T-helper 1 cell treated with Interleukin-12 subunit alpha and Interleukin-12 subunit beta and Interleukin-4 antibody, amounts not matched to agents 30 ng/mL and 1 ng/mL, for 36 hours (primary cell): ENCODE results near the gene EIPR1. TPM values are rescaled to one million over a fixed set of nuclear protein-coding genes. Genes with fewer than 3 reads are reported as not detected.

Source experiments
- intact Hi-C: fragments of 100-400 bp; cut with micrococcal nuclease; formaldehyde crosslinking; loops from one replicate; pipeline ENCODE4 v1.15.1; 2024
- total RNA-seq: library from RNA; stranded (reverse); gene quantifications from 2 replicates; pipeline ENCODE4 v1.2.3, GENCODE V29; 2022

EIPR1 gene
- total RNA-seq, 1 donor from 2014 or later = 50.1 TPM

DNA sequence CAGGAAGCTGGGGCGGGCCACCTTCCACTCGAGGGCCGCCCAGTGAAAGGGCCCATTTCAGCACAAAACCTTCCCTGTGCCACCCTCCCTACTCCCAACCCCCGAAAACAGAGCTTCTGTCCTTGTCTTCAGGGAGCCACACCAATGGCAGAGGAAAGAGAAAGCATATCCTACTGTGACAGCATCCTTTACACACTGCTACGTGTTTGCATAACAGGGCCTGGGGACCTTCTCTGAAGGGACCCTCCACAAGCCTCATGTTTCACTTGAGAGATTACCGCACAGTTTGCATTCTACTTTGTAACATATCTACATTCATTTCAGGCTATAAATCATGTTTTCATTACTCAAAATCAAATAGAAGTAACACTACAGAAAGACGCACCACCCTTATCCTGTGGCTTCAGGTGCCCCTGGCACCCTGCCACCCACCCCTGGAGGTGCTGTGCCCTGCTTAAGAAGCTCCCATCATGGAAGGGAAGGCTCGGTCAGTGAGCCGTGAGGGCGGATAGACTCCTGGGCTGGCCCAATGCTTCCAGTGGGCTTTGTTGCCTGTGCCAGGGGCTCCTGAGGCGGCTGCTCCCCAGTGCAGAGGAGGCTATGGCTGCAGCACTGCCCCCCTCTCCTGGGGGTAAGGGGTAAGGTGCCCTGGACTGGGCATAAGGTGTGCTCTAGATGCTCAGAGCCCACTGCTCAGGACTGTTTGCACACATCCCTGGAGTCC, 52.0 kb downstream of the EIPR1 start:
- intact Hi-C loops = no loop called here

DNA sequence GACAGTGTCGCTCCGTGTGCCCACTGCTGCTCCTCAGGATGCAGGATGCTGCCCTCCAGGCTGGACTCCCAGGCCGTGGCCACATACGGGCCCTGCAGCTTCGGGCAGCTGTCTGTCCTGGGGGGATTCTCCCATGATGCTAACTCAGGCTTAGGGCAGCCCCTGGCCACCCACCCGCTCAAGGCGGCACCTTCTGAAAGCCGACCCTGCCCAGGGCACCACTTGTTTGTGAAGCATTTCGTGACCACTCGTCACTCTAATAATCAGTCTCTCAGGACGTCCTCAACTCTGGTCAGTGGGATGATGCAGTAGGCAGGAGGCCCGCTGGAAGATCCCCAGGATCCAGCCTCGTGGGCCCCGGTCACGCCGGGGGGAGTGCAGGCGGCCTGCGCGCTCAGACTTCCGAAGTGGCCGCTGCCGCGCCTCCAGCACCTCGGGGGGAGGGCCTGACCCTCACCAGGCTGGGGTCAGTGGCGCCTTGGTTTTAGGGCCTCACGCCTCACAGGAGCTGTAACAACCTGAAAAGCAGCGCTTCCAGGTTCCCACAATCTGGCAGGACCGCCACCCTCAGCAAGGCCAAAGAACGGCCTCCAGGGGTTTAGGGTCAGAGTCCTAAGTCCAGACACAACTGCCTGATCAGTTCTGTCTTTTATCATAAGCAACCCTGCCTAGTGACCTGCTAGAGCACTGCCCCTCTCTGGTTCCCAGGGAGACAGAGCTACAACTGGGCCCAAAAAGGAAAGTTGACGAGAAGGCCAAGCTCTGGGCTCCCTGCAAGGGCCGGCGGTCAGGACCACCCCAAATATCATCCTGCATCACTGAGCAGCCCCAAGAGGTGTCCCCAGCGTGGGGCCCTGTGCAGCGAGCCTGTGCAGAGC, 53.0 kb downstream of the EIPR1 start:
- intact Hi-C loops = no loop called here

DNA sequence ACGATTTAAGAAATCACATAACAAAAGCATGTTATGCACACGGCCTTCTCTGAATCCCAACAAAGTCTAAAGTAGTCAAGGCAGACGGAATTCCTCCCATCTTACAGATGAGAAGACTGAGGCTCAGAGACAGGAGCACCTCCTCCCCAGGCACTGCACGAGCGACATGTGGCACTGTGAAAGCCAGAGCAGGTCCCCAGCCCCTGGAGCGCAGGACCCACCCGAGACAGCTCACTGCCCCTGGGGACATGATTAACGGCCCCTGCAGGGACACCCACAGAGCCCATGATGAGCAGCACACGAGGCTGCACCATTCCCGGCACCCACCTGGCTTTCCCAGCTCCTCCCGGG, 53.6 kb downstream of the EIPR1 start:
- intact Hi-C loops = no loop called here

DNA sequence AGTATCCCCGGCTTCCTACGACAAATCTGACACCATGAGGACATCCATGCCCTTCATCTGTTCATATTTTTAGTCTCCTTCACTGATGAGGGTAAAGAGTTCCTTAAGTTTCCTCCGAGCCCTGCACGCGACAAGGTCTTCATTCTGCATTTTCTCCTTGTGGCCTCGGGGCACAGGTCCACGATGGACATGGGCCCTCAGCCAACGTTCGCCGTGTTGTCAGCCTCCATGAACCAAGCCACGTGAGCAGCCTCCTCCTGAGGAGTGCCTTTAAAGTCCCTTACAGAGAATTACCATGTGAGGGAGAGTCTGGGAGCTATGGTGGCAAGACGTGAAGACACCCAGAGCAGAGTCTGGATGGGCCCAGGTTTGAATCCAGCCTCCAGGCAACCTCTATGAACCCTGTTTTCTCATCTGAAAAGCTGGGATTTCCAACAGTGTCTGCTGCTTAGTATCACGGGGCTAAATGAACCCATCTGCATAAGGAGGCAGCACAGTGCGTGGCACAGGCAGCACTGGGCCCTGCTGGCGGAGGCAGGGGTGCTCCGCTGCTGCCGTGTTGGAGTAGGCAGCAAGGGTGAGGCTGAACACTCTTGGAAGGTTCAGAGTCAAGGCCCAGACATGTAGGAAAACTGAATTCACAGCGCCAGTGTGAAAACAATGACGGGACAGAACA, 54.1 kb downstream of the EIPR1 start:
- intact Hi-C loops = no loop called here

DNA sequence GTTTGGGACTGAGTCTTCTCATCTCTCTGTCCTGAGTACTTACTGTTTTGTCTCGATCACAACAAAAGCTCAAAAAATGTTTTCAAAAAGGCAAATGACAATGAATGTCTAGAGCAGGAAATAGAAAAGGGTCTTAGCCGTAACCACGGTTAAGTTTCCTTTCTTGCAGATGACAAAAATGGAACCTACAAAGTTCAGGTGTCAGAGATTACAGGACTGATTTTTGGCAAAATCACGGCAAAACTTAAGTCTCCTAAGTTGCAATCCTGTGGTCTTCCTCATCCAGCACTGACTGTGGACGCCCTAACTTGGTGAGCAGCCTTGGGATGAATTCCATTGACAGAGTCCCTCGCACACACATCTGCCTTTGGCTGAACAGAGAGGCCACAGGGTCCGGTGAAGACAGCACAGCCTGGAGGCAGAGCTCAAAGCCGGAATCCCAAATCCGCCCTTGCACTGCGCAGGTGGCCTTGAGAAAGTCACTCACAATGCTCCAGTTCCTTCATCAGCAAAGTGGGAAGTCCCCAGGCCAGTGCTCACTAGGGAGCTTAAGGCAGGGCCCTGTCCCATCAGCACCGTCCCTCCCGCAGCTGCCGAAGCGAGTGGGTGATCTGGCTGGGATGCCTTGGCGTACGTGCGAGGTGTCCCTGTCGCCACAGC, 55.2 kb downstream of the EIPR1 start:
- intact Hi-C loops = no loop called here

DNA sequence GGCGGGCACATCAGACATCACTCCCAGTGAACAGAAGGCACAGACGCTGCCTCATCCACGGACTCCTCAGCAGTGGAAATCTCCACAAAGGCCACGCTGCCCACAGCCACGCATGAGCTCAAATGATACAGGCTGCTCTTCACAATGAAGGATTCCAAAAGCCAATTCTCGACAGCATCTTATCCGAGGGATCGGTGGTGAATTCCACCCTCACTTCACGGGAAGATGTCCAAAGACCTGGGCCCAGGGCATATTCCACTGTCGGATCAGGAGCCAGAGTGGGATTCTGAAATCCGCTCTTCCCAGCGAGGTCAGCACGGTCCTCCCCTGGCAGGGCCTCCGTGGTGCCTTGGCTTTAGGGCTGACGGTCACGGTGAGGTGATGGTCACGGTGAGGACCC, 55.8 kb downstream of the EIPR1 start:
- intact Hi-C loops = no loop called here

DNA sequence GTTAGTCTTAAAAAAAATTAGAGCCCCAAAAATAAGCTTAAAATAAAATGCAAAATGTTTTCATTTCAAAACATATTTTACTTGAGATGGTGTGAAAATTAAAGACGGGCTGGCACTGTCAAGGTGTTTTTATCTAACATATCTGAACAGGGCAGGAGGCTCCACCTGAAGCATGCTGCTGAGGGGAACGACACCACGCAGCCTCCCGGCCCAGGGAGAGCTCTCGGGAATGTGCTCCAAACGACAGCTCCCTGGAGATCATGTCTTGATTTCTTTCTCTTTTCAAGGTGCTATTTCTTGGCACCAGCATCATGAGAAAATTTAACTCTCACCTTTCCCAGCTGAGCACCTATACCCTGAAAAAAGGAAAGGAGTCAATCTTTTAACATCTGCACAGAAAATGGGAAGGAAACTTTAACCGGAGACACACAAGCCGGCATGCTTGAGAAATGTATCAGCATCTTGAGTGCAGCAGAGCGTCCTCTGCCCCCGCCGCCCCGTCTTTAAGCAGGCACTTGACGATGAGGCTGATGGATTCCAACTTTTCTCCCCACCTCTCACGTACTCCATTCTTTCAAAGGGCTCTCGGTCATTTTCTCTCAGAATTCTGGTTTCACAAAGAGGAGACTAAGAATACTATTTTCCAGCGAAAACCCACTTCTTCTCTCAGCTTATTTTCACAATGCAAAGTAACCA, 56.6 kb downstream of the EIPR1 start:
- intact Hi-C loops = no loop called here

DNA sequence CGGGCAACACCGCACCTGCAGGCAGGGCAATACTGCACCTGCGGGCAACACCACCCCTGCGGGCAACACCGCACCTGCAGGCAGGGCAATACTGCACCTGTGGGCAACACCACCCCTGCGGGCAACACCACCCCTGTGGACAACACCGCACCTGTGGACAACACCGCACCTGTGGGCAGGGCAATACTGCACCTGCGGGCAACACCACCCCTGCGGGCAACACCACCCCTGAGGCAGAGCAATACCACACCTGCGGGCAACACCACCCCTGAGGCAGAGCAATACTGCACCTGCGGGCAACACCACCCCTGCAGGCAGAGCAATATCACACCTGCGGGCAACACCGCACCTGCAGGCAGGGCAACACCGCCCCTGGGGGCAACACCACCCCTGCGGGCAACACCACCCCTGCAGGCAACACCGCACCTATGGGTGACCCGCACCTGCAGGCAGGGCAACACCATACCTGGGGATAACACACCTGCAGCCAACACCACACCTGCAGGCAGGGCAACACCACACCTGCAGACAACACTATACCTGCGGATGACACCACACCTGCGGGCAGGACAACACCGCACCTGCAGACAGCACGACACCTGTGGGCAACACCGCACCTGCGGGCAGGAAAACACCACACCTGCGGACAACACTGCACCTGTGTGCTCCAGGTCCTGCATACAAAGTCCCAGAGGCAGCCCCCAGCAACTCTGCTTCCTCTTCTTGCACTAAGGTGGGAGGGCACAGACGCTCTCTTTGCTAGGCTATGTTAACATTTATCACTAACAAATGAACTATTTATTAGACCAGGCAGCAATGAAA, 57.7 kb downstream of the EIPR1 start:
- intact Hi-C loops = no loop called here

DNA sequence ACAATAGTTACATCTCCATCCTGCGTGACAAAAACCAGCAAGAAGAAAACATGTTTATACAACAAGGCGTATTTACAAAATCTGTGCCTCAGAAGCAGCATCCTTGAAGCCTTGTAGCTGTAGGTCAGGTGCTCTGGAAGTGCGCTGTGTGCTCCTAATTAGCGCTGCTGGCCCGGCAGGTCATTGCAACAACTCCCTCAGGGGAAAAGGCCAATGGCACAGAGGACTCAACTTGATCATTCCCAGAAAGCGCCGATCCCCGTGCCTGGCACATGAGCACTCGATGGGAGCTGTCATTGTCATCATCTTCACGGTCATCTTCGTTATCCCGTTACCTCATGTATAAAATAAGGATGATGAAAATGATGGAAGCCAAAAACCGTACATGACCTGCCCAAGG, 58.5 kb downstream of the EIPR1 start:
- intact Hi-C loops = no loop called here

DNA sequence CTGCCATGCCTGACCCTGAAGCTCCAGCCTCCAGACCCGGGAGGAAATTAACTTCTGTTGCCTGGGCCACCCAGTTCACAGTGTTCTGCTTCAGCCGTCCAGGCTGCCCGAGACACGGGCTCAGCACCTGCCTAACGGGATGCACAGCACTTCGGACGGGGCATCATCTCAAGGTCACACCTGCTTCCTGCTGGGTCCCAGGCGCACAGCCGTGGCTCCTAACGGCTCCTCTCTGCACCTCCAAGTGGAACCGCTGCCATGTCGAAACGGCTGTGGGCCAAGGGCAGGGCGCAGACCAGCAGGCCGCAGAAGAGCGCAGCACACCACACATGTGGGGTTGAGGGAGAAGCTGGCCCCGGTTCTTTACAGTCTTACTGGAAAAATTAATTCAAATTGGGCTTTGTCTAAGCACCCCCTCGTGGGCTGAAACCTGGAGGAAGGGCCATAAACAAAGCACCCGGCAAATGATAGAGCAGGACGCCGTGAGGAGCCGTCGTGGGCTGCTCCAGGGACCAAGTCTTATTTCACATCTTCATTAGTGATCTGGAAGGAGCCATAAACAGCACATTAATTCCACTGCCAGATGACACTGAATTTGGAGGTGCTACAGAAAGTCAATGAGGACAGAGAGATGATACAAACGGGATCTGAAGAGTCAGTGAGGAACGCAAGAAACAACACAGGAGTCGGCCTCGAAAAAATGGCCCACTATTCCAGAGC, 59.6 kb downstream of the EIPR1 start:
- intact Hi-C loops = no loop called here

DNA sequence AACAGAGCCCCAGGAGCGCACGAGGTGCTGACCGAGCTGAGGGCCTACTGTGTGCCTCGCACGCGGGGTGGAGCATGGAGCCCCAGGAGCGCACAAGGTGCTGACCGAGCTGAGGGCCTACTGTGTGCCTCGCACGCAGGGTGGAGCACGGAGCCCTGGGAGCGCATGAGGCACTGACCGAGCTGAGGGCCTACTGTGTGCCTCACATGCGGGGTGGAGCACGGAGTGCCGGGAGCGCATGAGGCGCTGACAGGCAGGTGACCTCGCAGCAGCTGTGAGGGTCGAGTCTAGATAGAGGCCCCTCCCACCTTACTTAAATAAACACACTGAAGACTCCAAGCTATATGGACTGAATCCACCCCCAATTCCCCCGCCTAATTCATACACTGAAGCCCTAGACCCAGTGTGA, 60.3 kb downstream of the EIPR1 start:
- intact Hi-C loops = no loop called here

DNA sequence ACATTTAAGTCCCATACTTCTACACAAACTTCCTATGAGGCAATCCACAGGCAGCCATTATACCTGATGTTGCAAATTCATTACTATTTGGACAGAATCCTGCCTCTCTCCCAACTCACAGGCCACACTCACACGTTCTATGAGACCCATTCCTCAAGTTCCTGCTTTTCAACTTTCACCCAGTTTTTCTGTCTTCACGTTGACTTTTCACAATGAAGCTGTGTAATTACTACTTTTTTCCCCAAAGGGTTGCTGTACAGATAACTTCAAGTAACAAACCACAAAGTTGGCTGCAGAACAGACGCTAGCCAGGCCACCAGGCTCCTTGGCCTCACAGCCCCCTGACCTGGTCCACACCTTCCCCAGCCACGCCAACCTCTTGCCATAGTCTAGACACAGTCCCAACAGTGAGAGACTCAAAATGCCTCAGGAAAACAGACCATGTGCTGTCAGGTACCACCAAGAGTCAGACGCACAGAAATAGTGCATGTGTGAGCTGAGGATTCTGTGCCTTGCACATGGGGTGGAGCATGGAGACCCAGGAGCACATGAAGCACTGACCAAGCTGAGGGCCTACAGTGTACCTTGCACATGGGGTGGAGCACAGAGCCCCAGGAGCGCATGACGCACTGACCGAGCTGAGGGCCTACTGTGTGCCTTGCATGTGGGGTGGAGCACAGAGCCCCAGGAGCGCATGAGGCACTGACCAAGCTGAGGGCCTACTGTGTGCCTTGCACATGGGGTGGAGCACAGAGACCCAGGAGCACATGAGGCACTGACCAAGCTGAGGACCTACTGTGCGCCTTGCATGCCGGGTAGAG, 61.0 kb downstream of the EIPR1 start:
- intact Hi-C loops = no loop called here

DNA sequence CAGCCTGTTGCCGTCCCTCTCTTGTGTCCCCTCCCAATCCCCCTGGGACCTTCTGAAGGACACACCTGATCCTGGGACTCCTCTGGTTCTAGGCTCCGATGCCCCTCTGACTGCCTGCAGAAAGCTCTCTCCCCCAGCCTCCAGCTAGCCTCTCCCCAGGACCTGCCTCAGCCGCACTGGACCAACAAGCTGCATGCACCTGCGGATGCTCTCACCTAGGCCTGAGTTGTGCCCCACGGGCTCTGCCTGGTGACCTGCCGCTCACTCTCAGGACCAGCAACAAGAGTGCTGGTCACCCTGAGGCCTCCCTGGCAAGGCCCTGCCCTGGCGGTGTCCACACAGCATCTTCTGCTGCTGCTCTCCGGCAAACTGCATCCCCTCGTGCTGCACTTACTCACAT, 63.0 kb downstream of the EIPR1 start:
- intact Hi-C loops = no loop called here

DNA sequence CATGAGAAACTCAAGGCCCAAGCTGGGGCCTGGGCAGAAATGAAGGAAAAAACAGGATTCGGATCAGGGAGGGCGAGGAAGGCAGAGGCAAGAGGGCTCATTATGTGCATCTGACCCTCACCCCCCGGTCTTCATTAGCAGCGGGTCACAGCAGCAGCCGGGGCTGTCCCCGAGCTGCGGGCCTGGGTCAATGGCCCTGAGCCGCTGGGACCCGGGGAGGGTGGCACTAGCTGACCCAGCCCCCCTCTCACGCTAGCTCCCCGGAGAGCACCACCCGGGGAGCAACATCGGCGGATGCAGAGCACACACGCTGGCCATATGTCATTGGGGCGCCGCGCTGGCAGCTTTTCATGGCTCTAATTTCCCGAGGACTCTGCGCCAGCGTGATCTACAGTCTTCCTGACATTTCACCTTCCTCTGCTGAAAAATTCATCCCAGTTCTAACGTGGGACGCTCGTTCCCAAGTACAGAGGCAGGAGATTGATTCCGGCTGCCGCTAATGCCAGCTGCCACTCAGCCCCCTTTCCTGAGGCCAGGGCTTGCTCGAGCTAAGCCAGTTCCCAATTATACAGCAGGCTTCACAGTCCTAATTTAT, 63.7 kb downstream of the EIPR1 start:
- intact Hi-C loops = no loop called here

DNA sequence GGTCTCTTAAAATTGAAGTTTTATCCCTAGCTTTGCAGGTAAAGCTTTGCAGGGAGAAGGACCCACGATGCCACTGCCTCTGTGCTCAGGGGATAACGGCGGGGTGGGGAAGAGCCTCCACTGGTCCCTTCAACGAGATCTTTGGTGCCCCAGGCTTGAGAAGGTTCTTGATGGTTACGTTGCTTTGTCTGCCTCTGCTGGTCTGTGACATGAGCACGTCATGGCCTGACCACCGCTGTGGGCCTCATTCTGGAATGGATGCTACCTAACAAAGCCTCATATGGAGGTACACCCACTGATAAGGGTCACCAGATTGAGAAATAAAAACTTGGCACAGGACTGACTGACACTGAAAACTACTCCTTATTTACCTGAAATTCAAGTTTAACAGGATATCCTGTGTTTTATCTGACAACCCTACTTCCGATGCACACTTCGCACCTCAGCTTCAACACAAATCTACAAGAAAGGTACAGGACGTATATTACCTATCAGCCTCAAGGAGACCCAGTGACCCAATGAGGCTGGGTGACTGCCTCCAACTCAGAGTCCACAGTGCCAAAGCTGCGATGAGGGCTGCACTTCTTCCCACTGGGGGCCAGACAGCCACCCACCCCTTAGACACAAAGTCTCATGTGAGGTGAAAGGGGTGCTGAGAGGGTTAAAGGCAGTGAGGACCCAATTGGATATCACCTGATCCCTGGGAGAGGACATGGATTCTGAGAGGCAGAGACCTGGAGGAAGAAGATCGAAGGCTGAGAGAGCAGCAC, 64.9 kb downstream of the EIPR1 start:
- intact Hi-C loops = no loop called here

DNA sequence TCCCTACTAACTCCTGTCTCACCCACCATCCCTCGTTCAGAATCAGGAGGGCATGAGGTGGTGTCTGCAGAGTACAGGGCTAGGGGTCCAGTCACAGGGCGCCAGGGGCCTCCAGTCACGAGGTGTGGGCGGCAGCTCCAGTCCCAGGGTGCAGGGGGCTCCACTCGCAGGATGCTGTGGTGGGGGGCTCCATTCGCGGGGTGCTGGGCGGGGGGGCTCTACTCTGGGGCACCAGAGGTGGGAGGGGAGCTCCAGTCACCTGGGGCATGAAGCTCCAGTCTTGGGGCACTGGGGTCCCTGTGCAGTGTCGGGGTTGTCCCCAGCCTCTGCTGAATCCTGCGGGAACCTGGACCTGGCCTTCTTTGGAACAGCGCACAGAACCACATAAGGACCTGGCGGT, 66.0 kb downstream of the EIPR1 start:
- intact Hi-C loops = no loop called here
